K562 (cell line): ENCODE measurements around the gene CCSAP.

Source experiments
- CTCF ChIP-seq, 3 experiments: IDR thresholded peaks in 2 of 3; conservative IDR thresholded peaks in 1 of 3; 2 replicates each; pipeline ENCODE4 v1.5.1; 2011 to 2012; ENCODE audit warnings: low read length in 3 of 3, mild to moderate bottlenecking in 3 of 3, control low read depth in 2 of 3, improper control_type of control experiment in 1 of 3, inconsistent platforms in 1 of 3, low read depth in 1 of 3, mixed read lengths in 1 of 3, moderate library complexity in 1 of 3; ENCODE audit not compliant: insufficient read depth in 2 of 3
- E2F6 ChIP-seq, 2 experiments: IDR thresholded peaks; 2 replicates each; pipeline ENCODE4 v1.6.1; 2011; ENCODE audit warnings: borderline replicate concordance in 1 of 2, control low read depth in 1 of 2, low read depth in 1 of 2, low read length in 1 of 2, mild to moderate bottlenecking in 1 of 2, mixed read lengths in 1 of 2, moderate library complexity in 1 of 2; ENCODE audit not compliant: insufficient read depth in 1 of 2, insufficient read length in 1 of 2, poor library complexity in 1 of 2, severe bottlenecking in 1 of 2; ENCODE audit errors: extremely low read depth in 1 of 2
- ELK1 ChIP-seq: sonication (generic); formaldehyde crosslinking; IDR thresholded peaks from 2 replicates; pipeline ENCODE4 v1.8.1; 2022; ENCODE audit warnings: missing genetic modification reagents
- GATA2 ChIP-seq: sonication (generic); formaldehyde crosslinking; IDR thresholded peaks from 2 replicates; pipeline ENCODE4 v1.4.0; 2020; ENCODE audit warnings: mild to moderate bottlenecking, missing genetic modification reagents
- MXI1 ChIP-seq: IDR thresholded peaks from 2 replicates; pipeline ENCODE4 v1.6.1; 2011; ENCODE audit warnings: low read depth, mild to moderate bottlenecking, improper control_type of control experiment, low read length
- NFRKB ChIP-seq: fragments of 450-650 bp; IDR thresholded peaks from 2 replicates; pipeline ENCODE4 v1.6.1; 2016; ENCODE audit warnings: low read depth
- SMAD2 ChIP-seq: fragments of 150-350 bp; IDR thresholded peaks from 2 replicates; pipeline ENCODE4 v1.6.1; 2014; ENCODE audit warnings: low read depth, mild to moderate bottlenecking, low read length
- ZC3H4 ChIP-seq: sonication (generic); formaldehyde crosslinking; IDR thresholded peaks from 2 replicates; pipeline ENCODE4 v1.9.0; 2021; ENCODE audit warnings: missing genetic modification reagents, borderline replicate concordance
- ZNF121 ChIP-seq: sonication (generic); formaldehyde crosslinking; conservative IDR thresholded peaks from 2 replicates; pipeline ENCODE4 v1.8.0; 2022; ENCODE audit warnings: missing genetic modification reagents
- ZNF197 ChIP-seq: fragments of 200-800 bp; sonication (Bioruptor generic); IDR thresholded peaks from 2 replicates; pipeline ENCODE4 v1.6.1; 2016; ENCODE audit warnings: low read depth, missing genetic modification characterization, missing compliant biosample characterization

- TF ChIP-seq CTCF (IDR thresholded peaks at IDR 0.05 in 2 of 3, conservative IDR thresholded peaks at IDR 0.05 in 1 of 3; ENCODE audit: insufficient read depth in 2 of 3, low read depth in 1 of 3, low read length in 3 of 3) = no peak
- no peak for TF ChIP-seq MXI1
- no peak for TF ChIP-seq SMAD2
- TF ChIP-seq ZC3H4 (CRISPR knock-in tag) = no peak
- TF ChIP-seq E2F6 (IDR thresholded peaks at IDR 0.05; ENCODE audit: borderline replicate concordance in 1 of 2, extremely low read depth in 1 of 2, insufficient read depth in 1 of 2, insufficient read length in 1 of 2, low read depth in 1 of 2, low read length in 1 of 2, poor library complexity in 1 of 2, severe bottlenecking in 1 of 2) = no peak
- TF ChIP-seq ZNF197 (CRISPR knock-in tag) = no peak
- no peak for TF ChIP-seq ZNF121 (CRISPR knock-in tag)
- no peak for TF ChIP-seq GATA2 (CRISPR knock-in tag)
- no peak for TF ChIP-seq ELK1 (CRISPR knock-in tag)
- no peak for TF ChIP-seq NFRKB
These were observed 41.1 kb upstream of the CCSAP start for GRCh38 chr1:229383961-229384360.
